HFF-Myc (cell line): ENCODE data around the gene RAF1.

Experiments used
- DNase-seq: peaks from one replicate; pipeline ENCODE4 v3.0.0-alpha.2; 2011; ENCODE audit warnings: low read depth; ENCODE audit errors: extremely low read depth
- H3K4me3 ChIP-seq: replicated peaks from 2 replicates; pipeline ENCODE4 v1.5.1; 2011; ENCODE audit warnings: low read depth, mild to moderate bottlenecking, control low read depth, low read length
- TF ChIP-seq, protein P1 (sequence below): IDR thresholded peaks from 2 replicates; pipeline ENCODE4 v1.5.1; 2012; ENCODE audit warnings: mild to moderate bottlenecking, low read depth, low read length, control low read depth; ENCODE audit errors: missing control alignments

RAF1 gene

DNA sequence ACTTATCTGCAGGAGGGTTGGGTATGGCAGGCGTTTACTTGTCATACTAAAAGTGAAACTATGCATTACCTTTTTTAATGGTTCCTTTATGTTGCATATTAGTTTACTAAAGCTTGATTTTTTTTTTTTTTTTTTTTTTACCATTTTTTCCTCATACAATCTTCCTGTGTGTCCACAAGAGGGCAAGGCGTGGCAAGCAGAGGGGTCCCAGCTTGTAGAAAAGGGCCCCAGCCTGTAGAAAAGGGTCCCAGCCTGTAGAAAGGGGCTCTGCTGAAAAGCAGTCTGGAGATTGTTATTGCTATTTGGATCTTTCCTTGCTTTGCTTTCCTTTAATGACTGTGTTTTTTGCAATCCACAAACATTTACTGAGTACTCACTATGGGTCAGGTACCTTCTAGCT is 85.2 kb downstream of the RAF1 start:
- no peak for DNase-seq
- H3K4me3 ChIP-seq = no peak overlapping the region
- TF ChIP-seq, protein P1, sequence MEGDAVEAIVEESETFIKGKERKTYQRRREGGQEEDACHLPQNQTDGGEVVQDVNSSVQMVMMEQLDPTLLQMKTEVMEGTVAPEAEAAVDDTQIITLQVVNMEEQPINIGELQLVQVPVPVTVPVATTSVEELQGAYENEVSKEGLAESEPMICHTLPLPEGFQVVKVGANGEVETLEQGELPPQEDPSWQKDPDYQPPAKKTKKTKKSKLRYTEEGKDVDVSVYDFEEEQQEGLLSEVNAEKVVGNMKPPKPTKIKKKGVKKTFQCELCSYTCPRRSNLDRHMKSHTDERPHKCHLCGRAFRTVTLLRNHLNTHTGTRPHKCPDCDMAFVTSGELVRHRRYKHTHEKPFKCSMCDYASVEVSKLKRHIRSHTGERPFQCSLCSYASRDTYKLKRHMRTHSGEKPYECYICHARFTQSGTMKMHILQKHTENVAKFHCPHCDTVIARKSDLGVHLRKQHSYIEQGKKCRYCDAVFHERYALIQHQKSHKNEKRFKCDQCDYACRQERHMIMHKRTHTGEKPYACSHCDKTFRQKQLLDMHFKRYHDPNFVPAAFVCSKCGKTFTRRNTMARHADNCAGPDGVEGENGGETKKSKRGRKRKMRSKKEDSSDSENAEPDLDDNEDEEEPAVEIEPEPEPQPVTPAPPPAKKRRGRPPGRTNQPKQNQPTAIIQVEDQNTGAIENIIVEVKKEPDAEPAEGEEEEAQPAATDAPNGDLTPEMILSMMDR = no peak

DNA sequence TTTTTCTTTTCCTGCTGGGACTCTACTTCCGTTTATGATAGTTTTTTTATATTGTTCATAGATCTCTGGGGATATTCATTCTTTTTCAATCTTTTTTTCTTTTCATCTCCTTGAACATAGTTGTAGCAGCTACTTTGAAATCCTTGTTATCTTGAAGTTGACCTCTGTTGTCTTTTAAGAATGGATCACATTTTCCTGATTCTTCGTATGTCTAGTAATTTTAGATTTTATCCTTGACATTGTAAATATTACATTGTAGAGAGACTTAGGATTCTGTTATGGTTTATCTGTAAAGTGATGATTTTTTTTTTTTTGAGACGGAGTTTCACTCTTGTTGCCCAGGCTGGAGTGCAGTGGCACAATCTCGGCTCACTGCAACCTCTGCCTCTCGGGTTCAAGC is 86.5 kb downstream of the RAF1 start:
- TF ChIP-seq, protein P1 = no peak
- no peak overlapping the region for H3K4me3 ChIP-seq

GRCh38 chr3:12574661-12575060 is 89.3 kb downstream of the RAF1 start:
- H3K4me3 ChIP-seq = no peak overlapping the region
- TF ChIP-seq, protein P1 = no peak
- no peak for DNase-seq

More for the DNA sequence above, 86.5 kb downstream of the RAF1 start:
- DNase-seq = no peak

GRCh38 chr3:12574131-12574530 is 89.8 kb downstream of the RAF1 start:
- DNase-seq = no peak
- TF ChIP-seq, protein P1 = no peak
- no peak overlapping the region for H3K4me3 ChIP-seq

DNA sequence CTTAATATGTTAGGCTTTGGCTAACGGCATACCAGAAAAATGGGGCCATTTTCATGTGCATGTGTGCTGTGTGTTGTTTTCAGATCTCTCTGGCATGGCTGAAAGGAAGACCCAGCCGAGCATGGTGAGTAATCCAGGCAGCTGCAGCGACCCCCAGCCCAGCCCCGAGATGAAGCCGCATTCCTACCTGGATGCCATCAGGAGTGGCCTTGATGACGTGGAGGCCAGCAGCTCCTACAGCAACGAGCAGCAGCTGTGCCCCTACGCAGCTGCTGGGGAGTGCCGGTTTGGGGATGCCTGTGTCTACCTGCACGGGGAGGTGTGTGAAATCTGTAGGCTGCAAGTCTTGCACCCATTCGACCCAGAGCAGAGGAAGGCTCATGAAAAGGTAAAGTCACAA is 91.9 kb downstream of the RAF1 start:
- DNase-seq = no peak
- TF ChIP-seq, protein P1 = no peak
- no peak overlapping the region for H3K4me3 ChIP-seq

GRCh38 chr3:12569836-12570235 is 94.1 kb downstream of the RAF1 start:
- TF ChIP-seq, protein P1 = no peak
- H3K4me3 ChIP-seq = no peak overlapping the region
- DNase-seq = no peak

GRCh38 chr3:12568747-12569146 is 95.2 kb downstream of the RAF1 start:
- DNase-seq = no peak
- TF ChIP-seq, protein P1 = no peak
- no peak overlapping the region for H3K4me3 ChIP-seq
